Myocyte (in vitro differentiated cells): Measurements from ENCODE around the gene ACTN1. TPM values are rescaled to one million over a fixed set of nuclear protein-coding genes. Genes with fewer than 3 reads are reported as not detected.

Source experiments
- DNase-seq: peaks from one replicate; pipeline ENCODE4 v3.0.0-alpha.2; 2012; ENCODE audit warnings: low read depth
- total RNA-seq: library from RNA; depleted of rRNA; stranded (reverse); fragments of >200 nt; gene quantifications from 2 replicates; pipeline ENCODE4 v1.2.3, GENCODE V29; 2014

The ACTN1 gene
- total RNA-seq, 1 donor from 2014 or later: 188 TPM

- DNase-seq: no peak
Measured at GRCh38 chr14:68951800-68952530, 27.1 kb downstream of the ACTN1 start.

GRCh38 chr14:68951035-68951797 lies 27.9 kb downstream of the ACTN1 start:
- DNase-seq: peak; percentile 96

- no peak for DNase-seq
Measured at GRCh38 chr14:68950111-68950510, 29.0 kb downstream of the ACTN1 start.

GRCh38 chr14:68949601-68949965 lies 29.5 kb downstream of the ACTN1 start:
- no peak for DNase-seq

GRCh38 chr14:68948686-68949600 lies 30.2 kb downstream of the ACTN1 start:
- no peak for DNase-seq

- peak; percentile 68 for DNase-seq
Measured at GRCh38 chr14:68947802-68948201, 31.3 kb downstream of the ACTN1 start.

- no peak for DNase-seq
Measured at GRCh38 chr14:68946489-68946822, 32.6 kb downstream of the ACTN1 start.

GRCh38 chr14:68945585-68946488 lies 33.3 kb downstream of the ACTN1 start:
- DNase-seq: peak; percentile 69

- DNase-seq: peak; percentile 79
Measured at GRCh38 chr14:68945190-68945584, 33.9 kb downstream of the ACTN1 start.

- peak; percentile 91 for DNase-seq
Measured at GRCh38 chr14:68944162-68944561, 34.9 kb downstream of the ACTN1 start.

GRCh38 chr14:68943107-68943506 lies 36.0 kb downstream of the ACTN1 start:
- peak; percentile 85 for DNase-seq

- DNase-seq: no peak
Measured at GRCh38 chr14:68942296-68943035, 36.6 kb downstream of the ACTN1 start.

GRCh38 chr14:68941820-68942219 lies 37.3 kb downstream of the ACTN1 start:
- DNase-seq: peak; percentile 98

GRCh38 chr14:68940614-68941185 lies 38.4 kb downstream of the ACTN1 start:
- DNase-seq: no peak

GRCh38 chr14:68939893-68940613 lies 39.0 kb downstream of the ACTN1 start:
- peak; percentile 98 for DNase-seq

- DNase-seq: no peak
Measured at GRCh38 chr14:68939181-68939892, 39.8 kb downstream of the ACTN1 start.

GRCh38 chr14:68938271-68939150 lies 40.6 kb downstream of the ACTN1 start:
- DNase-seq: no peak
